ENCODE data around the gene CRB1.

GRCh38 chr1:197312163-197312562 is 44.1 kb downstream of the CRB1 start:
- no peak for TF ChIP-seq EP300 (conservative IDR thresholded peaks at IDR 0.05; ENCODE audit: poor library complexity, severe bottlenecking)
- TF ChIP-seq, protein P1, sequence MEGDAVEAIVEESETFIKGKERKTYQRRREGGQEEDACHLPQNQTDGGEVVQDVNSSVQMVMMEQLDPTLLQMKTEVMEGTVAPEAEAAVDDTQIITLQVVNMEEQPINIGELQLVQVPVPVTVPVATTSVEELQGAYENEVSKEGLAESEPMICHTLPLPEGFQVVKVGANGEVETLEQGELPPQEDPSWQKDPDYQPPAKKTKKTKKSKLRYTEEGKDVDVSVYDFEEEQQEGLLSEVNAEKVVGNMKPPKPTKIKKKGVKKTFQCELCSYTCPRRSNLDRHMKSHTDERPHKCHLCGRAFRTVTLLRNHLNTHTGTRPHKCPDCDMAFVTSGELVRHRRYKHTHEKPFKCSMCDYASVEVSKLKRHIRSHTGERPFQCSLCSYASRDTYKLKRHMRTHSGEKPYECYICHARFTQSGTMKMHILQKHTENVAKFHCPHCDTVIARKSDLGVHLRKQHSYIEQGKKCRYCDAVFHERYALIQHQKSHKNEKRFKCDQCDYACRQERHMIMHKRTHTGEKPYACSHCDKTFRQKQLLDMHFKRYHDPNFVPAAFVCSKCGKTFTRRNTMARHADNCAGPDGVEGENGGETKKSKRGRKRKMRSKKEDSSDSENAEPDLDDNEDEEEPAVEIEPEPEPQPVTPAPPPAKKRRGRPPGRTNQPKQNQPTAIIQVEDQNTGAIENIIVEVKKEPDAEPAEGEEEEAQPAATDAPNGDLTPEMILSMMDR (IDR thresholded peaks at IDR 0.05; ENCODE audit: poor library complexity, severe bottlenecking): no peak
- no peak for TF ChIP-seq REST (IDR thresholded peaks at IDR 0.05; ENCODE audit: borderline replicate concordance)
- TF ChIP-seq POLR2AphosphoS5 (IDR thresholded peaks at IDR 0.05): no peak

All from neural cell (in vitro differentiated cells).